HG03520 (cell line): ENCODE results near the gene KDM7A.
"Not testable (repeated sequence)": the region's sequence is repeated elsewhere in the genome, so short reads cannot be mapped to it uniquely, and the experiment has no call there.

Experiments
- ATAC-seq: cut with Tn5 transposase; IDR thresholded peaks from one replicate; pipeline ENCODE4 v1.9.1; 2021; ENCODE audit warnings: mild to moderate bottlenecking, moderate library complexity; ENCODE audit not compliant: unreplicated experiment

The KDM7A gene

GRCh38 chr7:140201393-140201792 is 24.6 kb upstream of the KDM7A start:
- ATAC-seq: no peak

DNA sequence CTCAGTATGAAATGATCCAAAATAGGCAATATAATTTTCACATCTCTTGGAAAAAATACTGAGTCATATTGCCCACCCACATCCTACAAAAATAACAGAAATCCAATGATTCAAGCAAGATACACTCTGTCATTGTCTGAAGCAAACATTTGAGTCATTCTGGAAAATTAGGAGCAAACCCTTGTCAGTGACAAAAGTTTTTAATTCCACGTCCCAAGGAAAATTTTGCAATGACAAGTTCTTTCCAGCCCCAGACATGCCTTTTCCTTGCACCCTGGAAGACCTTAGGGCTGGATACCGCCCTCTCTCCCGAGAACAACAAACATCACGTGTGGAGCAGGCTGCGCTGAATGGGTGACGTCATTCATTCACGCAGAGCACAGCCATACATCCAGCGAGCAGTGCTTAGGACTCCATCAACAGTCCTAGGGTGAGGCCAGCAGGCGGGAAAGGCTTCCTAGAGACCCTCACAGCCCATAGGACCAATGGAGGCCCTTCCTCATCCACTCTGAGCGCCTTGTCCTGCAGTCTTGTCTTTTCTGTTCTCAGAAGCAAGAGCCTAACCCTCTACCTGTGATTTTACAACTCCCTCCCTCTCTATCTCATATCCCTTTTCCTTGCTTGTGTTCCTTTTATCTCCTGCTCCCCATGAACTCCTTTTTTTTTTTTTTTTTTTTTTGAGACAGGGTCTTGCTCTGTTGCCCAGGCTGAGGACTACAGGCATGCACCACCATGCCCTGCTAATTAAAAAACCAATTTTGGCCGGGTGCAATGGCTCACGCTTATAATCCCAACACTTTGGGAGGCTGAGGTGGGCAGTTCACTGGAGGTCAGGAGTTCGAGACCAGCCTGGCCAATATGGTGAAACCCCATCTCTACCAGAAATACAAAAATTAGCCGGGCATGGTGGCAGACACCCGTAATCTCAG is 23.5 kb upstream of the KDM7A start:
- ATAC-seq: no peak

- ATAC-seq: no peak
Observed at GRCh38 chr7:140197938-140198337, 21.2 kb upstream of the KDM7A start.

DNA sequence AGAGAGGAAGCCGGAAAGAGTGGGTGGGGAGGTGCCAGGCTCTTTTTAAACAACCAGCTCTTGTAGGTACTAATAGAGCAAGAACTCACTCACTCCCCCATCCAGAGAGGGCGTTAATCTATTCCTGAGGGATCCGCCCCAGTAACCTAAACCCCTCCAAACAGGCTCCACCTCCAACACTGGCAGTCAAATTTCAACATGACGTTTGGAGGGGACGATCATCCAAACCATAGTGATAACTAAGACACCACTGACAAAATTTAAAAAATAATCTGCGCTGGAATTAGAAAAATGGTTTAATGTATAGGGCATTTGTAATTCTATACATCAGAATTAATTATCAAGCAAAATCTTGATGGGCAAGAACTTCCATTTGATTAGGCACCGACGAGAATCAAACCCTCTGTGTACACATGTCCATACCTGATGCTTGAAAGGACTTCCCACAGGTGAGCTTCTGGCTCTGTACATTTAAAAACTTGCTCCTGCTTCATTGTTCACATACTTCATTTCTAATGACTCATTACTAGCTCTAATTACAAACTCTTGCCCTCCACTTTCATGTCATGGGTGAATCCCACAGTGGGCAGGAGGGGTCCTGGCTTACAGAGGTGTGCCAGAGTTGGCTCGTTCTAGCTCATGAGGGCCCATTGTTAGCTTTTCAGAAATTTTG is 20.6 kb upstream of the KDM7A start:
- no peak for ATAC-seq

DNA sequence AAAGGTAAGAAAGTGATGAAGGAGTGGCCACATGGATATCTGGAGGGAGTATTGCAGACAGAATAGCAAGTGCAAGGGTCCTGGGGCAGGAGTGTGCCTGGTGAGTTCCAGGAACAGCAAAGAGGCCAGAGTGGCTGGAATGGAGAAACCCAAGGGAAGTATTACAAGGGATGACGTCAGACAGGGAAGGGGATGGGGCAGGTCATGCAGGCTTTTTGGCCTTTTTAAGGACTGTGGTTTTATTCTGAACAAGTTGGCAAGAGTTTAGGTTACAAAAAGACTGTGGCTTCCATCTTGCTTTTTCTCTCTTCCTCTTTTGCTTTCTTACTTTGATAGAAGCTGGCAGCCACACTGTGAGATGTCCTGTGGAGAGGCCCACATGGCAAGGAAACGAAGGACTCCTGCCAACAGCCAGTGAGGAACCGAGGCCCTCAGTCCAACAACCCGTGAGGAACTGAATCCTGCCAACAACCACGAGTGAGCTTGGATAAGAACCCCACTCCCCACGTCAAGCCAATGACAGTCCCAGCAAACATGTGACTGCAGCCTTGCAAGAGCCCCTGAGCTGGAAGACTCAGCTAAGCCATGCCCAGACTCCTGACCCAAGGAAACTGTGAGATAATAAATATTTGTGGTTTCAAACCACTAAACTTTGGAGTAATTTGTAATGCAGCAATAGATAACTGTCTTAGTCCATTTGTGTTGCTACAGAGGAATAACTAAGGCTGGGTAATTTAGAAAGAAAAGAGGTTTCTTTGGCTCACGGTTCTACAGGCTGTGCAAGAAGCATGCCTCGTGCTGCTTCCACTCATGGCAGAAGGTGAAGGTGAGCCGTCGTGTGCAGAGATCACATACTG is 19.8 kb upstream of the KDM7A start:
- ATAC-seq: no peak

- no peak for ATAC-seq
Observed at GRCh38 chr7:140195859-140196258, 19.1 kb upstream of the KDM7A start.

DNA sequence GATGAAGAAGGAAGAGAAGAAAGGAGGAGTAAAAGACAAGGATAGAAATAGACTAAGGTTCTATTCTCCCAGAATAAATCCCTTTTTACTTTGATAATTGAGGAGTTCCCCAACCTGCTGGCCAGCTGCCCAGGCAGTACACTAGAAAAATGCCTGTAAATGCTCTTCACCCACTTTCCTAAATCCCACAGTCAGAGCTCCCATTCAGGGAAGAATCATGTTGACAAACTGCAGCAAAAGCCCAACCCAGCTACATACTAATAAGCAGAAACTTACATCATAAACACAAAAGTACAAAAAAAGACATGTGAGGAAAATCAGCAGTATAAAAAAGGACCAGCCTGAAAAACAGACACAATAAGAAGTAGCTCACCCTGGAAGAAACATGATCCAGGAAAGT is 15.8 kb upstream of the KDM7A start:
- no peak for ATAC-seq

DNA sequence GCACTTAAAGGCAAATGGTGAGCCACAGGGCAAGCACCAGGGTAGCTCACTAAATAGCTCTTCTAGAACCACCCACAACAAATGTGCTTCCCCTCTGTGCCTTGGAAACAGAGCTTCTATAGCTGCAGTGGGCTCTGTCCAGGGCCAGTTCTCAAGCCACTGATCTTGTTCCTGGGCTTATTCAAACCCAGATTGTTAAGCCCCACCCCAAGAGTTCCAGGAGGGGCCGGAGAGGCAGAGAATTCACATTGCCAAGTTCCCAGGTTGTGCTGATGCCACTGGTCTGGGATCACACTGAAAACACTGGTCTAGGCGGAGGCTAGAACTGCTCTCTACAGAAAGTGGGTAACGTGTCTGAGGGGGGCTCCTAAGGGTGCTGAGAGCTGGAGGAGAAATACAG is 15.4 kb upstream of the KDM7A start:
- ATAC-seq: no peak

DNA sequence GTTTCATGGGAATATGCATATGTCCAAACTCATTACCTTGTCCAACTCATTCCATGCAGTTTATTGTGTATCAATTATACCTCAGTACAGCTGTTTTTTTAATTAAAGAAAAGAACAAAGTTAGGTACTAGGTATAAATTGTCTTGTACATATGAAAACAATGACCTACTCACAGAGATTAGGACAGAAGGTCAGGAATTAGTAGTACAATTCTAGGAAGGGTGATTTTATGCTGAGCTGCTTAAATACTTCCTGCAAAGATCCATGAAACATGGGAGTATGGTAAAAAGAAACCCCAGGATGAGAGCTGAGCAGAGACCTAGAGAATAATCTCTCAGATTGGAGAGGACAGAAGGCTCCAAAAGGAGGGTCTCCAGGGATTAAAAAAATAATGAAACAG is 13.8 kb upstream of the KDM7A start:
- ATAC-seq: no peak

- ATAC-seq: no peak
Observed at GRCh38 chr7:140189917-140190316, 13.1 kb upstream of the KDM7A start.

DNA sequence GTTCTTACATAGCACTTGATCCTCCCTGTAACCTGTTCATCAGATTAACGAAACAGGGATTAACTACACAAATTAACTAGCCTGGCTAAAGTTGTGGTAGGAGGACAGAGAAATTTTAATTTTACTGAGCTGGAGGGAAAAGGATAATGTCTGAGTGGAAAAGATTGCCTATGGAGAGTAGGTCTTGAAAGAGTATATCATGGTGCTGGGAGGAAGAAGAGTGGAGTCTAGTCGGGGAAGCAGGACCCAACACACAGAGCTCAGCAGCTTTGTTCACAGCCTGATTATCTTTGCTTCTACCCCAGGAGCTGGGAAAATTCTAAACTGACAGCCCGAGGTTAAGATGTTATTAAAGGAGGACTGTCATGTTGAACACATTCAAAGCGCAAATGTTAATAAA is 6.1 kb upstream of the KDM7A start:
- no peak for ATAC-seq

GRCh38 chr7:140179339-140179738 is 2.6 kb upstream of the KDM7A start:
- no peak for ATAC-seq

DNA sequence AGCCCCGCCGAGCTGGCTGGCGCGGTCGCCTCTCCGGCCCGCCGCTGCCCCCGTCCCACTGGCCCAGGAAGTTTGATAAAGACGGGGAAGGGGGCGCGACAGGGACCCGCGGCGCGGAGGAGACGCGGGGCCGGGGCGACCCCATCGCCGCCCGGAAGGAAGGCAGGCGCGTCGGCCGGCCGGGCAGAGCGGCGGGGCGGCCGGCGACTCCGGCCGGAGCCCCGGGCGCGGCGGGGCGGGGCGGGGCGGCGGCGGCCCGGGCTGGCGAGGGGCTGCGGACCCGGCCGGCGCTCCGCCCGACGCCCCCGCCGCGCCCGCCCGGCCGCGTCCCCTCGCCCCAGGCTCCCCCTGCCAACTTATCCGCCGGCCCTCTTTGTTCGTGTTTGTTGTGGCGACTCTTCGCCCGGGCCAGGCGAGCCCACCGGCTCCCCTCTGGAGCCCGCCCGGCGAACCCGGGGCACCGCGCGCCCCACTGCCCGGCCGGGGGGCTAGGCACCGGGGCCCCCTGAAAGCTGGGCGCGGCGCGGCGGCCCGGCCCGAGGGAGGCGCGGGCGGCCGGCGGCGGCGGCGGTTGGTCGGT is 571 bp downstream of the KDM7A start:
- no peak for ATAC-seq

GRCh38 chr7:140175221-140176121 is 1.3 kb downstream of the KDM7A start:
- ATAC-seq: peak; percentile 52

DNA sequence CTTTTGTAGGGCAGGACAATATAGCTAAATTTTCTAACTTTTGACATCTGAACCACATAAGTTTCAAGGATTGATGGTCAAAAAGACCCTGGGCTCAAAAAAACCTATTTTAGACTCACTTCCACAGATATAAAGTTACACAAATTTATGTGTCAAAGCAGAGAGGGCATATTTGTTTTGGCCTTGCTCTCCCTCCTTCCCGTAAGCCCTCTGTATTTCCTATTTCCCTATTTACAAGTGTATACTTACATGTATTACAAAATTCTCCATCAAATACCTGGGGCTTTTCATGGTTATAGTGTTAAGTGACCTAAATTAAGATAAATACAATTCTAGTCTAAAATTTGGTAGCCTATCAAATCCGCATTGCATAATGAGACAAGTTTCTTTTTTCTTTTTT is 2.6 kb downstream of the KDM7A start:
- no peak for ATAC-seq

DNA sequence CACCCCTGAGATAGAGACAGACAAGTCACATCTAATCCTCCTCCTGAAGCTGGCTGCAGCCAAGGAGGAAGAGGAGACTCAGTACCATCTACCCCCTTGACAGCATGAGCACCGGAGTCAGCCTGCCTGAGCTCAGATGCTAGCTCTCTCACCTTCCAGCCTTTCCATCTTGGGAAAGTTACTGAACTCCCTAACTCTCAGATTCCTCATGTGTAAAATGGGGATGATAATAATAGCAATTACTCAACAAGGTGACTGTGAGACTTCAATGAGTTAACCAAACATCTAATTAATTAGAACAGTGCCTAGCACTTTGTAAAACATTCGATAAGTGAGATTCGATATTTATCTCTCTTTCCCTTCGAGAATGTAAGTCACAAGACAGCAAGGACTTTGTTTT is 6.4 kb downstream of the KDM7A start:
- ATAC-seq: no peak

DNA sequence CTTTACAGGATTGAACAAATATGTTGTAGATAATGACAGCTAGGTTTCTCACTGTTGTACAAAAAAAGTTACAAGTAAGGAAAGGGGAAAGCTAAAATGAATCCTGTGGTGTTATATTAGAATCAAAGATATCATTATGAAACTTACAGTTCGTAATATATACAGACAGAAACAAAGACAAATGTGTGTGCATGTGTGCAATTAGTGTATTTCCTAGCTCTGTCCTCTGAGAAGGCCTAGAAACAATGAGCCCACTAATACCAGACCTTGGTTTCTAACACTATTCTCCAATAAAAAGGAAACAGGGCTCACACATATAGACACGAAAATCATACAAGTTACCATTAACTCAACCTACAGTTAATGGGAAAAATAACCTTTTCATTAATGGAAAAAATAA is 8.0 kb downstream of the KDM7A start:
- ATAC-seq: no peak

GRCh38 chr7:140165422-140165821 is 11.4 kb downstream of the KDM7A start:
- ATAC-seq: no peak

DNA sequence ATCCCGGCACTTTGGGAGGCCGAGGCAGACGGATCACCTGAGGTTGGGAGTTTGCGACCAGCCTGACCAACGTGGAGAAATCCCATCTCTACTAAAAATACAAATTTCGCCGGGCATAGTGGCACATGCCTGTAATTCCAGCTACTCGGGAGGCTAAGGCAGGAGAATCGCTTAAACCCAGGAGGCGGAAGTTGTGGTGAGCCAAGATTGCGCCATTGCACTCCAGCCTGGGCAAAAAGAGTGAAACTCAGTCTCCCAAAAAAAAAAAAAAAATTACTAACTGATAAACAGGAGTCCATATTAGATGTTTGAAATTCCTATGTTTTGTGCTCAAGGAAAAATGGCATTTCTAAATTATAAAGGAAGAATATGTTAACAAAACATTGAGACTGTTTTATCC is 14.7 kb downstream of the KDM7A start:
- ATAC-seq: not testable (repeated sequence)

GRCh38 chr7:140161047-140161446 is 15.7 kb downstream of the KDM7A start:
- no peak for ATAC-seq
